GM18867 (cell line): ENCODE results near the gene FBXL7.
A peak's percentile ranks its signal among the peaks of the same experiment; 100 is the strongest.

Experiments
- ATAC-seq: cut with Tn5 transposase; IDR thresholded peaks from one replicate; pipeline ENCODE4 v1.9.1; 2021; ENCODE audit warnings: mild to moderate bottlenecking, moderate library complexity; ENCODE audit not compliant: unreplicated experiment

FBXL7 gene

DNA sequence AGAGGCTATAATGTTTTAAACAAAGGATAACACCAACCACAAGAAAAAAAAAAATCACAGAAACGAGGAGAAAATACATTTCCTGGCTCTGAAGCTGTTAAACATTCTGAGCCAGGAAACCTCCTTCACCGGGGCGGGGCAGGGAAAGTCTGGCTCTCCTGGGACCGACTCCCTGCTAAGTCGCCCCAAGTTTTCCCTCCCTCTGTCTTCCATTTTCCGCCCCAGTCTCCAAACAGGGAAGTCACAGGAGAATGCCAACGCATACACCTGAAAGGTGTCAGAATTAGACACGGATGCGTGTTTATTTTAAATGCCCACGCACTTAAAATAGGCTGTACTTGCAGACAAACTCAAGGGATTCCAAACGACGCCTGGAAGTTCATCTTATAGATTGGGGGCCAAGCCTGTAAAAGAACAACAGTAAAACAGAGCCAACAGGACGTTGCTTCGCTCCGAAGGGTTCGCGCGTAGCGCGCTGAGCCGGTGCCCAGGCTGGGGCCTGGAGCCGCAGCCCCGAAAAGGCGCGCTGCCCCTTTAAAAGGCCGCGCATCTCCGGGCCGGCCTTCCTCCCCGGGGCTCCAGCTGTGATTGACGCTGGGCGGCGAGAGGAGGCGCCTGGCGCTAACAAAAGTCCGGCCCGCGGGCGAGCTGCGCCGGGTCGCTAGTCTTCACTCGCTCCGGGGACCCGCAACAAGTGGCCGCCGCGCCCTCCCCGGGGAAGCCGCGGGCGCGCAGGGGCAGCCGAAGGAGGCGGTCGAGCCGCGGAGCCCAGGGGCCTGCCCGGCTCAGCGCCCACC lies at the start of gene FBXL7:
FBXL7 (plus strand) TSS at position 653 of the 797 bp plus-strand sequence.
- ATAC-seq, result peak; percentile 90

DNA sequence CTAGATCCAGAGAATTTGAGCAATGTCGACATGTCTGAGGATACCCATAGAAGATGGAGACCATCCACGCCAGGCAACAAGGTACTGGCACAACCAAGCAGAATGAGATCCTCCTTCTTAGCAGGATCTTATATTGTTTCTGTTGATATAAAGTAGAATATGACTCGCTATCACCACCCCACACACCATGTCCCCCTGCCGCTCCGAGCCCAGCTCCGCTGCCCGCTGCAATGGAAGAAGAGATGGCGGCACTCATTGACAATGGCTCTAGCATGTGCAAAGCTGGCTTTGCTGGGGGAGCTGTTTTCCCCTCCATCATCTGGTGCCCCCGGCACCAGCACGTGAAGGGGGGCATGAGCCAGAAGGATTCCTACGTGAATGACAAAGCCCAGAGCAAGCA lies 49.5 kb upstream of the FBXL7 start:
- ATAC-seq, result no peak

DNA sequence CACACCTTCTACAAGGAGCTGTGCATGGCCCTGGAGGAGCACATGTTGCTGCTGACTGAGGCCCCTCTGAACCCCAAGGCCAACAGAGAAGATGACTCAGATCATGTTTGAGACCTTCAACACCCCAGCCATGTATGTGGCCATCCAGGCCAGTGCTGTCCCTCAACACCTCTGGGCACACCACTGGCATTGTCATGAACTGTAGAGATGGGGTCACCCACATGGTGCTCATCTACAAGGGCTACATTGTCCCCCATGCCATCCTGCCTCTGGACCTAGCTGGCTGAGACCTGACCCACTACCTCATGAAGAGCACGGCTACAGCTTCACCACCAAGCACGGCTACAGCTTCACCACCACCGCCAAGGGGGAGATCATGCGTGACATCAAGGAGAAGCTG lies 49.0 kb upstream of the FBXL7 start:
- no peak for ATAC-seq

DNA sequence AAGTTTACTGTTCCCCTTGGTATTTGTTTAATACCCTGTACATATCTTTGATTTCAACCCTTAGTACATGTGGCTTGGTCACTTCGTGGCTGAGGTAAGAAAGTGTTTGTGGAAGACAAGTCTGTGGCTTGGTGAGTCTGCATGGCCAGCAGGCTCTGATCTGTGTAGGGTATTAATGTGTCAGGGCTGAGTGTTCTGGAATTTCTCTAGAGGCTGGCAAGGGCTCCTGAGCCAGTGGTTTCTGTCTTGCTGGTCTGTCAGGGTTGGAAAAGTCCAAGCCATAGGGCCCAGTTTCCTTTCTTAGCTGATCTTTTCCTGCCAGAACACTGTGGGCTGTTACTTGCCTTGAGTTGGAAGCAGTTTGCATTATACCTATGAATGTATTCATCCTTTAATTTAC lies 48.0 kb upstream of the FBXL7 start:
- ATAC-seq, result no peak

DNA sequence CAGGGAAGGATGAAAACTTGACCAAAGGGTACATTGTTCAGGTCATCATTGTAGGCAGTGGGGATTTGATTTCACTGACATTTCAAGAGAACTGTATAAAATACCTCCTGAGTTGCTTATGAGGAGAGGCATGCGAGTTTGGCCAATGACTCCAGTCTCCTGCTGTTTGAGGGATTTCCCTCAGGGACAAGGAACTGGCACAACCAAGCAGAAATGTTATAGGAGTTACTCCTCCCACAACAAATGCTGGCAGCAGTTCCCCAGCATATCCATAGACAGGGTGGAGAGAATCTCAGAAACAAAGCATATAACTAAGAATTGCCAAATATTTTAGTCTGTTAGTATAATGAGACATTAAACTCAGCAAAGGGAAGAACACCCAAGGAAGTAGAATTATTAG lies 47.2 kb upstream of the FBXL7 start:
- no peak for ATAC-seq

DNA sequence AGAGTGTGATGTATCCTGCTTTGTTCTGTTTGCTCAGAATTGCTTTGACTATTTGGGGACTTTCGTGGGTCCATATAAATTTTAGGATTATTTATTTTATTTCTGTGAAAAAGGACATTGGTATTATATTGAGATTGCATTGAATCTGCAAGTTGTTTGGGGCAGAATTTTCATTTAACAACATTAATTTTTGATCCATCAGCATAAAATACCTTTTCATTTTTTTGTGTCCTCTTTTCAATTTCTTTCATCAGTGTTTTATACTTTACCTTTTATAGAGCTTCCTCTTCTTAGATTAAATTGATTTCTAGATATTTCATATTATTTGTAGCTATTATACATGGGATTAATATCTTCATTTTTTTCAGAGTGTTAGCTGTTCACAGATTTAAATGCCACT lies 40.8 kb upstream of the FBXL7 start:
- no peak for ATAC-seq

DNA sequence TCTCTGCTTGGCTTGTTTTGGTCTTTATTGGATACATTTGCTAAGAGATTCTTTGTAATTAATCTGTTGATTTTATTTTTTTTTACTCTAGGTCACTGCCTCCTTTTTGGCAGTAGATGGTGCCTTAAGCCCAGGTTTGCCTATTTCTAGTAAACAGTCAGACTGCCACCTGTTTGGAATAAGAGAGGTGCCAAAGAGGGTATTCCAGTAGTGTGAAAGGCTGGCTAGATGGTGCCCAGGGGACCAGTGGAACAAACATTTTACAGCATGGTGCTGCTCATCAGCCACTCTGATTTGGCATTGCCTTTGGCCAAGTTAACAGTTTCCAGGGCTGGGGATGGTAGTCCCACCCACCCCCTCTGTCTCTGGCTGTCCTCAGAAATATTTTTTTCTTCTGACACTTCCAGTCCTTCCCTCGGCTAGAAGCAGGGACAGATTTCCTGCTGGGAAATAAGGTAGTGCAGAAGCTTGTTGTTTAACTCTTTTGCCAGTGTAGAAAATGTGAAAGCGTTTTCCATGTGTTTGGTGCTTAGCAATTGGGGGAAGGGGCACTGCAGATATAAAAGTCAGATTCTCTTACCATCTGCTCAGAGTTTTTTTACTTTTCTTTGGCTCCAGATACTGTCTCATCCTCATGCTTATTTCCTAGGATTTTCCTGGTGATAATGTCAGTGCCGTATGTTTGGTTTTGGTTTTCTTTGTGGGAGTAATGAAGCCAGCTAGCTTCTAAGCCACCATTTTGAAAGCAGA lies 36.6 kb upstream of the FBXL7 start:
- ATAC-seq, result no peak

DNA sequence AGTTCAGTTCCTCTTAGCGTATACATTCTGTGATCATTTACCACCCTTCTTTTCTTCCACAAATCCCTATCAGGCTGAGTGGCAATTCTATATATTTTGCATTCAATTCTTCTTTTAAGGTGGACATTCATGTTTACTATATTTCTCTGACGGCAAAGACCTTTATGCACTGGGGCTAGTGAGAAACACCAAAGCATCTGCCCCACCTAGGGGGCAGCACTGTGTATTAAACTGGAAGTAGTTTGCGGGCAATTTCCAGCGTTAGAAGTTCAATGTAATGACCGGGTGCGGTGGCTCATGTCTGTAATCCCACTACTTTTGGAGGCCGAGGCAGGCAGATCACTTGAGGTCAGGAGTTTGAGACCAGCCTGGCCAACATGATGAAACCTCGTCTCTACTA lies 27.9 kb upstream of the FBXL7 start:
- no peak for ATAC-seq

DNA sequence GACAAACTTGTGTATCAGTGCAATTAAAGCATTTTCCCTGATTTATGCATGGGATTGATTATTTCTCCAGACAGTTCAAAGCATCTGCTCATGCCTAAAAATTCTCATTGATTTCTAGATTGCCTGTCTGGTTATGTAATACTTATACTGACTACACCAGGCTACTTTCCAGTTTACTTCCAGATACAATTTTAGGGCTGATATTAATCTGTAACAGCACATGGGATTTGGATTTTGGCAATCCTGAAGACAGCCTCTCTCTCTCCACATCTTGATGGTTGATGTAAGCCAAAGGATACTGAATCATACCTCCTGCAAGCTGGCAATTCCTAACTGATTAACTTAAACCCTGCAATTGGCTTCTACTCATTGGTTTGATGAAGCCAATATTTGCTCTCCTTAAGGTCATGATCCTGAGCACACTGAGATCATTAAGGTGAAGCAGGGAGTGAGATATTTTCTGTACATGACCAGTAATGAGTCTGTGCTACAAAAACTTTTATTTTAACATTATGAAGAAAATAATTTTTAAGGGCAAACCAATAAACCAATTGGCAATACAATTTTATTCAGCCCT lies 25.7 kb upstream of the FBXL7 start:
- no peak for ATAC-seq

DNA sequence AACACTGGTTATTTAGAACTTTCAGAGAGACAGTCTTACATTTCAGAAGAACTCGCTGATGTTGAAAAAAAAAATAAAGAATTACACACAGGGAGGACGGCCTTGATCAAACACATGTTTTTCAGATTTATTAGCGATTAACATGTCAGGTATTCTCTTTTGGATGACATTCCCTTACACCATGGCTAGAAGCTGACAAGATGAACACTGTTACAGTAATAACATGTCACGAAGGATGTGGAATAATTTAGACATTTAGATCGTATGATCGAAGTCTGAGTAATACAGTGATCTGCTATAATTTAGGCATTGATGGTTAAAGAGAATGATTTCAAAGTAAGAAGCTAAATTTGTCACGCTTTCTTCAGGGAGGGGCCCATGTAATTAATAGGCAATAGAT lies 24.6 kb upstream of the FBXL7 start:
- no peak for ATAC-seq

DNA sequence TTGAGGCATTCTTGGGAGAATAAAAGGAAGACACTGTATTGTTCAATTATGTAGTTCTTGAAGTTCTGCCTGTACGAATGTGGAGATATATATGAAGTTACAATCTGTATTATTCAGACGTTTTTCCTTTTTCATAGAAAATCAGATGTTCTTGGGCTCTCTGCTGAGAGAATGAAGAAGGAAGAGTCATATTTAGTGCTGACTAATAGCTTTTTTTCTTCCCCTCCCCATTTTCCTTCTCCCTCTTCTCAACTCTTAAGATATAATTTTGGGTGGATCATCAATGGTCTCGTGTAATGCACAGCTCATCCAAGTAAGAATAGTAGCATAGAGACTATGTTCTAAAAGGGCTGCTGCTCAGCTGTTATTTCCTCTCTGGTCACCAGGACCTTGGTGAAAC lies 23.0 kb upstream of the FBXL7 start:
- ATAC-seq, result no peak

DNA sequence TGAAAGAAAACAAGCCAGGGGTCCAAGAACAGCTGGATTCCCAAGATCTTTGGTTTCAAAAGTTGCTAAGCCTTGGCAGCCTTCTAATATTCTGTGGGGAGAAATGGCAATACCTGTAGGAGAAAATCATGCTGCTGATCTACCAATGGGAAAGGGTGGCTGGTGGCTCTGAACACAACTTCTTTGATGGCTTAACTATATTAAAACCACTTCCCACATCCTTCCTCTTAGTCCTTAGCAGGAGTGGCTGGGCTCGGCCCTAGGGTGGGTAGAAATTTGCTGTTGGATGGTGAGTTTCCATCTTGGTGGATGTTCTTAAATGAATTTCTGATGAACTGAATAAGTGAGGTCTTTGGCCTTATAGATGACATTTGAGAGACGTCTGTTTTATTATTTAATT lies 19.5 kb upstream of the FBXL7 start:
- ATAC-seq, result no peak

DNA sequence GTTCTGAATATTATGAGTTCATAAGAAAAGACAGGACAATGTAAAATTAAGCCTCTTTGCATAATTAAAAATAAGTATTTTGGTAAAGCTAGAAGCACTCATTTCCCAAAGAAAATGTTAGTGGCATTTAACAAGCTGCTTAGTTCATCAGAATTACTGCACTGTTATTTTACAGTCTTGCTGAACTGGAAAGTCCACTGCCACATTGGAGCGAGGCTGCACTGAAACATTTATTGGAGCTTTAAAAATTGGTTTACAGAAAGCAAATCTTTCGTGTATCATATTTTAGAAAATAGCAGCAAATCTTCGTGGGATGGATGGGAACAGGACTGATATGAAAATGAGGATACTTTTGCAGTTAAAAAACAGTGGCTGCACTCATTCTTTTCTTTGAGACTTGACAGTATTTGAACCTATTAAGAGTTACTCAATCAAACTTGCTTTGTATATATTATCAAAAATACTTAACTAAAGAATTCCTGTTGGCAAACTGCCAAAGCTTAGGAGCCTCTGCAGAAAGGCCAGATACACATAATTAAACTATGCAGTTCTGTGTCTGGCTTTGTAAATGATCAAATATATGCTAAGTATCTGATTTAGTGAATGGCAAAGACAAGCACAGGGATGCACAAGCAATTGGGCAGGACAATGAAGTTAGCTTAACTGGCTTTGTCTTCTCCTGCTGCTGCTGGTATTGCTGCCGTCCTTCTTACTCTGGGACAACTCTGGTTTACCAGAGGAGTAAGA lies 16.5 kb upstream of the FBXL7 start:
- ATAC-seq, result no peak

DNA sequence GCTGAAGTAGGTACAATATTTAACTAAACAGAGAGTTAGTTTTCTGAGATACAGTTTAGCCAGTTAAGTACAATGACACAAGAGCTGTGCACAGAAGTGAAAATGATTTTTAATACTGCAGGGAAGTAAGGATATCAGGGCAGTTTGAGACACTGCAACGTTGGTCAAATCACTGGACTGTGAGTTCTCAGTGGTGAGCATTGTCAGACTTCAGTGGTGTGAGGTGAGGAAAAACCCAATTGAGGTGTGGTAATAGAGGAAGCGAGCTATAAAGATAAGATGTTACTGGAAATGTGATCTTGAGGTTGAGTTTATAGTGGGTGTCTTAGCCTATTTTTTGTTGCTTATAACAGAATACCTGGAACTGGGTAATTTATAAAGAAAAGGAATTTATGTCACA lies 12.8 kb upstream of the FBXL7 start:
- peak; percentile 87 for ATAC-seq

DNA sequence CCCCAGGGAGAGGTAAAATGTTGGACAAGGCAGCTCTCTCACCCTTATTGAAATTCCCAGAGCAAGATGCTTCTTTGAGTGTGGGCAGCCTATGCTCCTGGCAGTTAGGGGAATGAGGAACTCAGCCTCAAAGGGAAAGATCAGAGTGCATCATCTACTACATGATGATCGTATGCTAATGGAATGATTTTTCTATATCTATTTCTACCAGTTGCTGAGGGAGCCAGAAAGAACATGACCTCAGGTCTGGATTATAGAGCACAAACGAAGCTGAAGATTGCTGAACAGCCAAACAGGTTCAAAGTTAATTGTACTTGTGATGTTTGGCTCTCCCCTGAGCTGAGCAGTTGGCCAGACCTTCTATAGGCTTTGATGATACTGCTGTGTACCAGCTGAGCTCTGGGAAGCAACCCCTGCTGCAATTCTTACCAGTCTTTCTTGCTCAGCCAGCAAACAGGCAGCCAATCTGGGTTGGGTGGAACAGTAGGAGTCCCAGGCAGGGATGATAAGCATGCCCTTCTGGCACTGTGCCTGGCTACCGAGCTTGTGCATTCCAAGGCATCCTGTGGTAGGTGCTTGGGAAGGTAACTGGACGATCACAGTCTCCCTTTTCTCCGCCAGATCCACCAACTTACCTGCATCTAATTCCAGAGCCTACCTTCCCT lies 10.3 kb upstream of the FBXL7 start:
- no peak for ATAC-seq

DNA sequence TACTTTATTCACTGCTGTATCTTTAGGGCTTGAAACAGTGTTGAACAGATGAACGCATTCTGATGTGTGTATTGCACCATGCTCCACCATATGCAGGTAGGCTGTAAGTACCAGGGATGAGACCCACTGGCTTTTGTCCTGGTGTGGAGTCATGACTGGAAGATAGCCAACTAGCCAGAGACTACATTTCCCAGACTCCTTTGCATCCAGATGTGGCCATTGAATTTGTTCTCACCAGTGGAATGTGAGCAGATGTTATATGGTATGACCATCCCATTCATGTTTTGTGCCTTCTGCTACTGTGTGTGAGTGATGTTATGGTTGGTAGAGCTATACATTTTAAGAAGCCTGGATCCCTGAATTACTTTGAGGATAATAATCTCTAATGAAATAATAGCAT lies 7.4 kb upstream of the FBXL7 start:
- ATAC-seq, result no peak

DNA sequence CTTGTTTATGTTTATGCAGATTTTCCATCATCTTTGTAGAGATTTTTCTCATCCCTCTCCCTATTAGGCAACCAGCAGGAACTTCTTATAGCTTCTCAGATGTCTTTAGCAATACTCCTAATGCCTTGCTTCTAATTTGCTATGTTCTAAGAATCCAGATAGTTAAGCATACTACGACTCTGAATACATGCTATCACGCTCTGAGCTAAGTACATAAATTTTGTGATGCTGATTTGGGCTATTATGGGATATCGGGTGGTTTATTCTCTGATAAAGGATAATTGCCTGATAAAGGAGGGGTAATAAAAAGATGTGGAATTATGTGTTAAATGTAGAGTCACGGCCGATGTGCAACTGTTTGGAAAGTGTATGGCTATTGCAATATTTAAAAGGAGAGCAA lies 6.5 kb upstream of the FBXL7 start:
- ATAC-seq, result no peak

DNA sequence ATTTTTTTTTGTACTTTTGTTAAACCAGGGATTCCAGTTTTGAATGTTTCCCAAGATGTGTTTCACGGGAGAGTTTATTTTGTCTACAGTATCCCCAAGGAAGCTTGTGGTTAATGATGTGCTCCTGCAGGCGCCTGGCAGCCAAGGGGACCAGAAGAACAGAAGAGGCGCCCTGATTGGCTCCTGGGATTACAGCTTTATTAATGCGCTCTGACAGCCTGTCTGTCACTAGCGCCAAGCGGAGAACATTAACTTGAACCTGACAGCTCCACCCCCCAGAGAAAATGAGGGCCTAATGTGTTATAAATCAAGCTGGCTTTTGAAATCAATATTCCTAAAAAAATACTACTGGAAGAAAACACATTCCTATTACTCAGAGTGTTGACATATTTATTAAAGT lies 5.0 kb upstream of the FBXL7 start:
- no peak for ATAC-seq

DNA sequence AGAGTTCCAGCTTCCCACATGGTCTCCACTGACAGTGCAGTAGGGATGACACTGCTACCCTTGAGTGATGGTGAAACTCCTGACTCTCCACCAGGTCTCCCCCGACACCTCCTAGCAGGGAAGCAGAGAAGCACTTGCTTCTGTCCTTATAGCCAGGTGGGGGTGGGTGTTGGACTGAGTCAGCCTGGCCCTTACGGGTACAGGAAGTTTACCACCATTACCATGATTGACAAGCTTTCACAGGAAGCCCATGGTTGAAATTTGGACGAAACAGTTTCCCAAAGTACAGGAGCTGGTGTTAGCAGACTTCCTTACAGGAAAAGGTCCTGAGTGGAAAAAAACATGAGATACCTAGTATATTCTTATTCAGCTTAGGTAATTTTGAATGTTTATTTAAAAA lies 3.1 kb upstream of the FBXL7 start:
- no peak for ATAC-seq

DNA sequence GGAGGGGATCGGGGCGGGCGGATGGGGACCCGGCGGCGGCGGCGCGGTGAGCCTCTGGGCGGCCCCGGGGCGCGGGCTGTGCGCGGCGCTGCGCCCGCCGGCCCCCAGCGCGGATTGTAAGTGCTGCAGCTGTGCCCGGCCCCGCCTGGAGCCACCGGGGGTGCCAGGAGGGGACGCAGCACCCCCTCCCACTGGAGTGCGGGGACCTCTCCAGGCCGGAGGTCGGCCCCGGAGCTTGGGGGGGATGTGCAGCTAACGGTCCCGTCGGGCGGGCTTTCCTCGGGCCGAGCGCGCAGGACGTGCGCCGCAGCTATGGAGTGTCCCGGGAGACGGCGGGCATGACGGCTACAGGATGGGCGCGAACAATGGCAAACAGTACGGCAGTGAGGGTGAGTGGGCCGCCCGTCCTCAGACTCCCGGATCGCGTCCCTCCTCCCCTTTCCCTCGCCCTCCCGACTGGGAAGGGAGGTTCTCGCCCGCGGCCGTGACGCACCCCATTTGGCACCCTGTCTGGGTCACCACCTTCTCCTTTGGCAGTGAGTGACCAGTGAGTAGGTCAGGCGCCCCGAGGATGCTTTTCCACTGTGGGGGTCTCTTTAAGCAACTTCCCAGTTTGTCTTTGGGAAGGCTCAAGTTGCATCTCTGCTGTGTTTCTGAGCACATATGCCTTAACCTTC lies 483 bp downstream of the FBXL7 start:
- ATAC-seq, result peak; percentile 41
